Testis (tissue), 3 donors: ENCODE data around the gene CCDC137. TPM values are rescaled to one million over a fixed set of nuclear protein-coding genes. Genes with fewer than 3 reads are reported as not detected.

Experiments used
- DNase-seq: peaks from one replicate; pipeline ENCODE4 v3.0.0-alpha.2; 2019
- H3K27ac ChIP-seq, 2 donors: fragments of 200-600 bp; sonication (generic); one replicate each; pipeline ENCODE4 v1.5.1; 2019
- H3K27me3 ChIP-seq: fragments of 200-600 bp; sonication (generic); one replicate; pipeline ENCODE4 v1.5.1; 2019
- H3K36me3 ChIP-seq: fragments of 200-600 bp; sonication (generic); one replicate; pipeline ENCODE4 v1.5.1; 2017; ENCODE audit warnings: low read depth; ENCODE audit errors: missing control alignments
- H3K4me1 ChIP-seq: fragments of 200-600 bp; sonication (generic); one replicate; pipeline ENCODE4 v1.5.1; 2019
- H3K4me3 ChIP-seq, 2 donors: fragments of 200-600 bp; sonication (generic); one replicate each; pipeline ENCODE4 v1.5.1; 2017 to 2019
- H3K9me3 ChIP-seq: fragments of 200-600 bp; sonication (generic); one replicate; pipeline ENCODE4 v1.5.1; 2017
- POLR2A ChIP-seq: fragments of 450-650 bp; IDR thresholded peaks from one replicate; pipeline ENCODE4 v1.6.1; 2017; ENCODE audit warnings: antibody characterized with exemption, mild to moderate bottlenecking, moderate library complexity
- WGBS, 2 donors: methylation state at CpG; one replicate each; pipeline ENCODE4 v1.1.5; 2018; 5-methylcytosine and 5-hydroxymethylcytosine counted together
- intact Hi-C: fragments of 100-400 bp; cut with DNase I; formaldehyde crosslinking; loops from one replicate; pipeline ENCODE4 v1.15.1; 2023; ENCODE audit warnings: low total_unique reads
- microRNA-seq, 2 donors: library from miRNA; unstranded; fragments of <30 nt; microRNA quantifications; one replicate each; pipeline ENCODE4, GENCODE V29; 2016; ENCODE audit warnings: borderline number of aligned reads in 2 of 2, borderline replicate concordance in 1 of 2
- polyA plus RNA-seq: library from polyadenylated mRNA; stranded (reverse); fragments of 350-450 nt; fragmentation: Illumina TruSeq; extraction: RNeasy Lipid Tissue Mini Kit (QIAGEN cat#74804); gene quantifications from one replicate; pipeline ENCODE4 v1.2.3, GENCODE V29; 2014; ENCODE audit warnings: low read depth, low replicate concordance; ENCODE audit not compliant: insufficient read depth
- small RNA-seq, 2 donors: library from RNA; depleted of rRNA; stranded (forward); fragments of <200 nt; gene quantifications; one replicate each; pipeline ENCODE3, GENCODE V24; 2016
- total RNA-seq, 2 donors: library from RNA; depleted of rRNA; stranded (reverse); fragments of >200 nt; gene quantifications; one replicate each; pipeline ENCODE4 v1.2.3, GENCODE V29; 2016
- TF ChIP-seq, protein P1 (sequence below), 3 experiments: fragments of 450-650 bp in 2 of 3; fragments of 200-600 bp in 1 of 3; sonication (generic) in 1 of 3; IDR thresholded peaks; one replicate each; pipeline ENCODE4 v1.5.1; 2016 to 2019; ENCODE audit warnings: antibody characterized with exemption in 3 of 3, mild to moderate bottlenecking in 2 of 3, moderate library complexity in 1 of 3

CCDC137 gene
- total and polyA plus RNA-seq, 3 donors from 2014 or later = 18.6 to 19.9 (median 19.0) TPM

DNA sequence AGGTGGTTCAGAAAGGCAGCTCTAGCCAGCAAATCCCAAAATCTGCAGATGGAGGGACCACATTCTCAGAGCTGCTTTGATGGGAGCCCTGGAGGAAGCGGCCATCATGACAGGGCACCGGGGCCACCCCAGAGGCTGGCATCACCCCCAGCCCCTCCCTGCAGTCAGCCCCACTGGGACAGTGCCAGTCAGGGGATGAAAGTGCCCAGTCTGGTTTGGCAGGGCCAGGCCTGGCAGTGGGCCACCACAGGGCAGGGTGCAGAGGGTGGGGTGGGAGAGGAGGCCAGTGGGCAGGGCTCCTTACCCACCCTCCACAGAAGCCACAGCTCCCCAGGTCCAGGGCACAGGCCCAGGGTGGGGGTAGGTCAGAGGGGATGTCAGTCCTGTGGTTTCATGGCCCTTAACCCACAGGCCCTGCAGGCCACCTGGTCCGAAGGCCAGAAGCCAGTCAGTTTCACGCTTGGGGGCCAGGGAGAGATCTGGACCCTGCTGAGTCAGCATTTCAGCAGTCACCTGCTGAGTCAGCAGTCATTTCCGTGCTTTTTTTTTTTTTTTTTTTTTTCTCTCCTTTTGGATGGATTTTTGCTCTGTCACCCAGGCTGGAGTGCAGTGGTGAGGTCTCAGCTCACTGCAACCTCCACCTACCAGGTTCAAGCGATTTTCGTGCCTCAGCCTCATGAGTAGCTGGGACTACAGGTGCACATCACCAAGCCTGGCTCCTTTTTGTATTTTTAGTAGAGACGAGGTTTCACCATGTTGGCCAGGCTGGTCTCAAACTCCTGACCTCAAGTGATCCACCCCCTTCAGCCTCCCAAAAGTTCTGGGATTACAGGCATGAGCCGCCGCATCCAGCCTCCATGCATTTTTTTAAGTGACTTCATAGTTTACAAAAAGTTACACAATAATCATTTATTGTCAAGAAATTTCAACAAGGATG is 55.9 kb downstream of the CCDC137 start:
- DNase-seq = no peak
- Histone ChIP-seq H3K27ac (no peak overlapping the region), H3K4me3 (no peak overlapping the region), H3K27me3 (no peaks in the 10 kb centered on the region), H3K36me3 (no peaks in the 10 kb centered on the region), H3K4me1 (no peaks in the 10 kb centered on the region), H3K9me3 (no peaks in the 10 kb centered on the region)
- intact Hi-C loops = no loop called here
- no peak for TF ChIP-seq POLR2A
- TF ChIP-seq, protein P1, sequence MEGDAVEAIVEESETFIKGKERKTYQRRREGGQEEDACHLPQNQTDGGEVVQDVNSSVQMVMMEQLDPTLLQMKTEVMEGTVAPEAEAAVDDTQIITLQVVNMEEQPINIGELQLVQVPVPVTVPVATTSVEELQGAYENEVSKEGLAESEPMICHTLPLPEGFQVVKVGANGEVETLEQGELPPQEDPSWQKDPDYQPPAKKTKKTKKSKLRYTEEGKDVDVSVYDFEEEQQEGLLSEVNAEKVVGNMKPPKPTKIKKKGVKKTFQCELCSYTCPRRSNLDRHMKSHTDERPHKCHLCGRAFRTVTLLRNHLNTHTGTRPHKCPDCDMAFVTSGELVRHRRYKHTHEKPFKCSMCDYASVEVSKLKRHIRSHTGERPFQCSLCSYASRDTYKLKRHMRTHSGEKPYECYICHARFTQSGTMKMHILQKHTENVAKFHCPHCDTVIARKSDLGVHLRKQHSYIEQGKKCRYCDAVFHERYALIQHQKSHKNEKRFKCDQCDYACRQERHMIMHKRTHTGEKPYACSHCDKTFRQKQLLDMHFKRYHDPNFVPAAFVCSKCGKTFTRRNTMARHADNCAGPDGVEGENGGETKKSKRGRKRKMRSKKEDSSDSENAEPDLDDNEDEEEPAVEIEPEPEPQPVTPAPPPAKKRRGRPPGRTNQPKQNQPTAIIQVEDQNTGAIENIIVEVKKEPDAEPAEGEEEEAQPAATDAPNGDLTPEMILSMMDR (IDR thresholded peaks at IDR 0.05) = no peak
- WGBS, 2 donors = 72% methylated on average over 5 to 10 of the region's 10 CpGs

Small RNAs within 50 kb of the gene (microRNA-seq; reads per million reads assigned to microRNA genes)
- 0 reads per million in 2 donors for gene MIR6786

Small RNAs within 50 kb of the gene (small RNA-seq; reads per million reads assigned to genes)
- 0 to 0.09 reads per million in 2 donors for gene MIR6786

Other genes with a start within 250 kb of the CCDC137 start
- 1,000 to 10,000 TPM; 1,790 to 2,057 TPM for gene ACTG1, start 153.9 kb upstream of the CCDC137 start, total RNA-seq
- gene ACTG1, start 153.9 kb upstream of the CCDC137 start, polyA plus RNA-seq = 1,571 TPM
- 1 to 10 TPM; 3.5 to 4.0 TPM for gene FSCN2, start 138.4 kb upstream of the CCDC137 start, total RNA-seq
- gene FSCN2, start 138.4 kb upstream of the CCDC137 start, polyA plus RNA-seq = 0.37 TPM
- gene FAAP100, start 114.4 kb upstream of the CCDC137 start, total RNA-seq = 10 to 100 TPM; 42.6 to 45.8 TPM
- 17.6 TPM for gene FAAP100, start 114.4 kb upstream of the CCDC137 start, polyA plus RNA-seq
- gene NPLOC4, start 29.6 kb upstream of the CCDC137 start, total RNA-seq = 100 to 1,000 TPM; 106 to 130 TPM
- 122 TPM for gene NPLOC4, start 29.6 kb upstream of the CCDC137 start, polyA plus RNA-seq
- gene TSPAN10, start 29.5 kb upstream of the CCDC137 start, total RNA-seq = 1 to 10 TPM; 1.2 to 1.3 TPM
- gene TSPAN10, start 29.5 kb upstream of the CCDC137 start, polyA plus RNA-seq = 3.1 TPM
- gene PDE6G, start 10.2 kb upstream of the CCDC137 start, total RNA-seq = 1 to 10 TPM in 1 of 2 donors, under 1 TPM in 1; 0.56 to 1.0 TPM
- 4.9 TPM for gene PDE6G, start 10.2 kb upstream of the CCDC137 start, polyA plus RNA-seq
- 10 to 100 TPM; 40.9 to 48.3 TPM for gene OXLD1, start 132 bp upstream of the CCDC137 start, total RNA-seq
- 45.2 TPM for gene OXLD1, start 132 bp upstream of the CCDC137 start, polyA plus RNA-seq
- 10 to 100 TPM; 35.7 to 44.2 TPM for gene ARL16, start 17.1 kb downstream of the CCDC137 start, total RNA-seq
- gene ARL16, start 17.1 kb downstream of the CCDC137 start, polyA plus RNA-seq = 55.8 TPM
- 100 to 1,000 TPM; 154 to 160 TPM for gene HGS, start 17.3 kb downstream of the CCDC137 start, total RNA-seq
- 182 TPM for gene HGS, start 17.3 kb downstream of the CCDC137 start, polyA plus RNA-seq
- gene MRPL12, start 36.6 kb downstream of the CCDC137 start, total RNA-seq = 10 to 100 TPM; 57.2 to 58.0 TPM
- gene MRPL12, start 36.6 kb downstream of the CCDC137 start, polyA plus RNA-seq = 54.7 TPM
- gene SLC25A10, start 45.5 kb downstream of the CCDC137 start, total RNA-seq = 10 to 100 TPM; 30.0 to 42.0 TPM
- 51.4 TPM for gene SLC25A10, start 45.5 kb downstream of the CCDC137 start, polyA plus RNA-seq
- gene GCGR, start 137.4 kb downstream of the CCDC137 start, total RNA-seq = 1 to 10 TPM; 1.3 to 1.5 TPM
- gene GCGR, start 137.4 kb downstream of the CCDC137 start, polyA plus RNA-seq = 0.88 TPM
- 100 to 1,000 TPM; 160 to 181 TPM for gene MCRIP1, start 166.6 kb downstream of the CCDC137 start, total RNA-seq
- gene MCRIP1, start 166.6 kb downstream of the CCDC137 start, polyA plus RNA-seq = 206 TPM
- gene PPP1R27, start 168.3 kb downstream of the CCDC137 start, total RNA-seq = 1 to 10 TPM; 1.6 to 1.9 TPM
- gene PPP1R27, start 168.3 kb downstream of the CCDC137 start, polyA plus RNA-seq = 7.5 TPM
- 100 to 1,000 TPM; 205 to 230 TPM for gene P4HB, start 193.8 kb downstream of the CCDC137 start, total RNA-seq
- gene P4HB, start 193.8 kb downstream of the CCDC137 start, polyA plus RNA-seq = 213 TPM
- gene ARHGDIA, start 204.6 kb downstream of the CCDC137 start, total RNA-seq = 100 to 1,000 TPM; 135 to 161 TPM
- gene ARHGDIA, start 204.6 kb downstream of the CCDC137 start, polyA plus RNA-seq = 201 TPM
- gene ALYREF, start 224.8 kb downstream of the CCDC137 start, total RNA-seq = 100 to 1,000 TPM; 114 to 124 TPM
- 140 TPM for gene ALYREF, start 224.8 kb downstream of the CCDC137 start, polyA plus RNA-seq
- 100 to 1,000 TPM; 191 to 198 TPM for gene ANAPC11, start 225.0 kb downstream of the CCDC137 start, total RNA-seq
- 195 TPM for gene ANAPC11, start 225.0 kb downstream of the CCDC137 start, polyA plus RNA-seq
- 10 to 100 TPM; 22.7 to 27.3 TPM for gene NPB, start 235.5 kb downstream of the CCDC137 start, total RNA-seq
- gene NPB, start 235.5 kb downstream of the CCDC137 start, polyA plus RNA-seq = 1.8 TPM
- 100 to 1,000 TPM; 171 to 438 TPM for gene PCYT2, start 244.7 kb downstream of the CCDC137 start, total RNA-seq
- gene PCYT2, start 244.7 kb downstream of the CCDC137 start, polyA plus RNA-seq = 488 TPM